SIG-M5 treated with dmso at 0.1 percent for 504 hours (cell line): ENCODE data around the gene ST3GAL4.
"Not testable (repeated sequence)": the region's sequence is repeated elsewhere in the genome, so short reads cannot be mapped to it uniquely, and the experiment has no call there.

ENCODE experiments used
- DNase-seq: peaks from one replicate; lab custom pipeline; 2025; ENCODE audit not compliant: unreplicated experiment; lab: John Stamatoyannopoulos, UW

ST3GAL4 gene

DNA sequence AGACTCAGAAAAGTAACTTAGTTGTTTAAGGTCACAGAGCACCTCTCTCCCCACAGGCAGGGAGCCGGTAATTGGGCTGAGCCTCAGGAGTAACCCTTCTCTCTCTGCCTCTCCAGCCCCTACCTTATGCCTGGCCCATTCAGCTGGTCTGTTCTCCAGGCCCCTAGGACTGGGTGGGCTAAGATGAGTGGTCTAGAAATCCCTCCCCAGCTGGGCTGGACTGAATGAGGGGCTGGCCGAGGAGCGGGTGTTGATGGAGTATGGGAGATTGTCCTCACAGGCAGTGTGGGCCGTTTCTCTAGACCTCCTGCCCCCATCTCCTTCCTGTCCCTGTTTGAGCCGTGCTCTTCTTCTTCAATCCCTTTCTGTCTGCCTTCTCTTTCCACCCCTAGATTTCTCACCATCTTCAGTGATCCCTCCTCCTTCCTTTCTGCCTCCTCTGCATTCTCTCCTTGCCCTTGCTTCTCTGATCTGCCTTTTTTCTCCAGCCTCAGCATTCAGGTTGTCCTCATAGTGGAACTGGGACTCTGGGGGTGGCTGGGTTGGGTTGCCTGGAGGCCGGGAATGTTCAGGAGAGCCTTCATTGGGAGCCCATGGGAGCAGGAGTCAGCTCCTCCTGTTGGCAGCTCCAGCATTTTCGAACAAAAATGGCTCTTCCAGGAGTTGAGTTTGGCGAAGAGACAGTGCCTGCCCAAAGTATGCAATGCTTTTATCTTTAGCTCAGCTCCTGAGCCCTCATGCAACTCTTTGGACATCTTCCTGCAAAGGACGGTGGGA lies 7.6 kb downstream of the ST3GAL4 start:
- no peak for DNase-seq

- no peak for DNase-seq
Observed at GRCh38 chr11:126363706-126364248, 8.3 kb downstream of the ST3GAL4 start.

DNA sequence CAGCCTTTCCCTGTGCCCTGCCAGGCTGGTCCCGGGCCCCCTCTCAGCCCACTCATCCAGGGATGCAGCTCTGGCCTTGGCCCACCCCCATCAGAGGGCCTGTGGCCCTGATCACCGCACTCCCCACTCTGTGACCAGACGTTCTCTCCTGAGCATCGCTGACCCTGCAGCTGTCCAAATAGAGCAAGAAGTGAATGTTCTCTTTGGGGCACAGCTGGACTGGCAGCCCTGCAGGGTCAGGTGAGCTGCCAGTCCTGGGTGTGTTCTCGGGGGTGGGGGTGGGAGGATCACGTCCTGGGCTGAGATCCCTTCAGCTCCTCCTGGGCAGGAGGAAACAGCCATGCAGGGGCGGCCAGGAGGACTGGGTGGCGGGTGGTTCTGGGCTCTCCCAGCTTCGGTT lies 9.2 kb downstream of the ST3GAL4 start:
- DNase-seq = not testable (repeated sequence)

- DNase-seq = not testable (repeated sequence)
Observed at GRCh38 chr11:126365508-126365907, 10.0 kb downstream of the ST3GAL4 start.

- no peak for DNase-seq
Observed at GRCh38 chr11:126366064-126366822, 10.8 kb downstream of the ST3GAL4 start.

DNA sequence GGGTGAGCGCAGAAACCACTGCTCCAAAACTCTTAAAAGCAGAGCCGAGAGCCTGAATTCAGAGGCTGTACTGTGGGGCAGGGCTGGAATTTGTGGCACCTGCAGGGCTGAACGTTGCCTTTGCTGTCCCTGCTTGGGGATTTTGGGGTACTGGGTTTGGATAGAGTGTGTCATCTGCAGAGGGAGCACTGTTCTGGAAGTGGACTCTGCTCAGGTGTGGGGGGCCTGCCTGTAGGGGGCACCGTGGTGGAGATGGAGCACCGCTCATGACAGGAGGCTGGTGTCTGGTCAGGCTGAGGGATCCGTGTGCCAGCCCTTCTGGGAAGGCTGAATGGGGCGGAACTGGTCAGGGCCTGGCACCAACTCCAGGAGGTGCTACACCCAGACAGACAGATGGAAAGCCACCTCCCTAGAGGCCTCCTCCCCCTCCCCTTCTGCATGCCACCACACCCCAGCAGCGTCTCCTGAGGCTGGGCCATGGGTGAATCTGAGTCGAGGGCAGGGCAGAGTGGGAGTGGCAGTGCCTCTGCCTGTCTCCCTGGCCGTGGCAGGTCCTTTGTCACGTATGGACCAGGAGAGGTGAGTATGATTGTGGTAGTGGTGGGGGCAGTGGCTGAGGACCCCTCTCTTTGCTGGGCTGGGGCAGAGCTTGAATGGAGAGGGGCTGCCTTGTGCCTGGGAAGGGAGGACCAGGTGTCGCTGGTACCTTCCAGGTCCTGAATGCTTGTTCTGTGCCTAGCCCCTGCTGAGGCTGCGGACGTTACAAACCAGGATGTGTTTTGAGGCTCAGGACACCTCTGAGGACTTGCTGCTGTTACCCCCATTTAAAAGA lies 11.6 kb downstream of the ST3GAL4 start:
- DNase-seq = not testable (repeated sequence)

GRCh38 chr11:126367806-126368205 lies 12.3 kb downstream of the ST3GAL4 start:
- not testable (repeated sequence) for DNase-seq

DNA sequence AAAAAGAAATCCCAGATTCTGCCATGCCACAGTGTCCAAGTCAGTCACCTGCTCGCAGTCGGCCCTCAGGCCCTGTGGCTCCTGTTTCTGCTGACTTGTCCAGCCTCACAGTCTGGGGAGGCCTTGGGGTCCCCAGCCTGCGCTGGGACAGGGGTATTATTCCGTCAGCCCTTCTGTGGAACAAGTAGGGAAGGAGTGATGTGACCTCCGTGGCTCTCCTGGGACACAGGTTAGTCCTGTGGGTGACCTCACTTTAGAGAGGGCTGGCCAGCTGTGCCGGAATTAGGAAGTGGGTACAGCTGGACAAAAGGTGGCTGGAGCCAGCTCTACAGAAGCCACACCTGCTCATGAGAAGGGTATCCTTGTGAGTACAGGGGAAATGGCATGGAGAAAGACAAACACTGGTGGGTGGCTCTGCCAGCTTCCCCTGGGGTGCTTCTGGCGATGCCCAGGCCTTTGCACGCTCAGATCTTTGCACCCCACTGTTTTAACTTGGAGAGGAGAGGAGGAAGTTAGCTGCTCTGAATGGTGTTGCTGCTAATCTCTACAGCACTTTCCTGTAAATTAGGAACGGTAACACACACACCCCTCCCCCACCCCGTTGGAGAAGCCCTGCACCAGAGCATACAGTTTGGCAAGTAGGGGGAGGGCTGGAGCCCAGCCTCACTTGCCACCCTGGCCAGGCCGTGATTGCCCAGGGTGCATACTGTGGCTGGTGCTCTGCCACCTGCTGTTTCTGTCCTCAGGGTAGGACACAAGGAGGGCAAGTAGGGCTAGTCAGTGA lies 13.0 kb downstream of the ST3GAL4 start:
- DNase-seq = not testable (repeated sequence)

DNA sequence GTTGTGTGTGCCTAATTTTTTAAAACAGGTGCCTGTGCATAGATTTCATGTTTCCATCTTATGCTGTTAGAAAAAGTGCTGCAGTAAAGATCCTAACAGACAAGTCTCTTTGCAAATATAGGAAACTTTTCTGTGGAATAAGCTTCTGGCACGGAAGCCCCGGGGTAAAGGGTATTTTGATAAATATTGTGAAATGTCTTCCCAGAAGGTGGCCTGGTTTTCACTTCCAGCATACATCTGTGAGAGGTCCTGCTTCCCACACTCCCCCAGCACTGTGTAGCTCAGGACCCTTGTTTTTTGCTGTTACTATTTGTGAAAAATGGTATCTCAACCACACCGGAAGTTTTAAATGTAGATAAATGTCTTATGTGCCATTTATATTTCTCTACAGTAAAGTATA lies 14.5 kb downstream of the ST3GAL4 start:
- no peak for DNase-seq

DNA sequence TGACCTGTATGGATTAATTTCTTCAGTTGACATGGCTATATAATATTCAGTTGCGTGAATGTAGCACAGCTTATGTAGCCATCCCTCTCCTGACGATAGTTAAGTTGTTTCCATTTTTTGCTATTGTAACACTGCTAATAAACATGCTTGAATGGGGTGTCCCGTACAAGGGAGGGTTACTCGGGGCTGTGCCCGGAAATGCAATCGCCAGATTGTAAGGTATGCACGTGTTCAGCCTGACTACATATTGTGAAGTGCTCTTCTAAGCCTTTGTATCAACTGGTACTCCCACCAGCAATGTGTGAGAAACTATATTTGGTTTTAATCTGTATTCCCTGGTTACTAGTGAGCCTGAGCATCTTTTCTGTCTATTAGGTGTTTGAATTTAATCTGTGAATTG lies 16.1 kb downstream of the ST3GAL4 start:
- no peak for DNase-seq

- not testable (repeated sequence) for DNase-seq
Observed at GRCh38 chr11:126373389-126374066, 18.0 kb downstream of the ST3GAL4 start.

GRCh38 chr11:126374562-126375300 lies 19.2 kb downstream of the ST3GAL4 start:
- DNase-seq = not testable (repeated sequence)

- DNase-seq = no peak
Observed at GRCh38 chr11:126375726-126376125, 20.2 kb downstream of the ST3GAL4 start.

GRCh38 chr11:126378763-126379162 lies 23.3 kb downstream of the ST3GAL4 start:
- no peak for DNase-seq

DNA sequence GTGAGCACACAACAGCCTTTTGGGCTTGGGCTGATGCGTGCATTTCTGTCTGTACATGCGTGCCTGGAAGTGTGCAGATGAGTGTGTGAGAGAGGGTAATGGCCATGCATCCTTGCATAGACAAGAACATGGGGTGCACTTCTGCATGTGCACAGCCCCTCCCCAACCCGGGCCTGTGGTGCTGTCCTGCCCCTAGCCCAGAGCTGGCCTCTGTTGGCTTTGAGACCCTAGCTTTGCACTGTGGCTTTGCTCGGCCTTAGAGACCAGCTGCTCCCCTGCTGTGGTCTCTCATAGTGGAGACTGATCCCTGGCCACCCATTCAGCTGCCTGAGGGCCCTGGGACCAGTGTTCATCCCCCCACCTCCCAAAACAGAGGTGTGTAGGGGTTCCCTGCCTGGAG lies 25.4 kb downstream of the ST3GAL4 start:
- no peak for DNase-seq

DNA sequence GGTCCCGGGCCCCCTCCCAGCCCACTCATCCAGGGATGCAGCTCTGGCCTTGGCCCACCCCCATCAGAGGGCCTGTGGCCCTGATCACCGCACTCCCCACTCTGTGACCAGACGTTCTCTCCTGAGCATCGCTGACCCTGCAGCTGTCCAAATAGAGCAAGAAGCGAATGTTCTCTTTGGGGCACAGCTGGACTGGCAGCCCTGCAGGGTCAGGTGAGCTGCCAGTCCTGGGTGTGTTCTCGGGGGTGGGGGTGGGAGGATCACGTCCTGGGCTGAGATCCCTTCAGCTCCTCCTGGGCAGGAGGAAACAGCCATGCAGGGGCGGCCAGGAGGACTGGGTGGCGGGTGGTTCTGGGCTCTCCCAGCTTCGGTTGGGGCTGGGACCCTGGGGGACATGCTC lies 26.5 kb downstream of the ST3GAL4 start:
- not testable (repeated sequence) for DNase-seq

DNA sequence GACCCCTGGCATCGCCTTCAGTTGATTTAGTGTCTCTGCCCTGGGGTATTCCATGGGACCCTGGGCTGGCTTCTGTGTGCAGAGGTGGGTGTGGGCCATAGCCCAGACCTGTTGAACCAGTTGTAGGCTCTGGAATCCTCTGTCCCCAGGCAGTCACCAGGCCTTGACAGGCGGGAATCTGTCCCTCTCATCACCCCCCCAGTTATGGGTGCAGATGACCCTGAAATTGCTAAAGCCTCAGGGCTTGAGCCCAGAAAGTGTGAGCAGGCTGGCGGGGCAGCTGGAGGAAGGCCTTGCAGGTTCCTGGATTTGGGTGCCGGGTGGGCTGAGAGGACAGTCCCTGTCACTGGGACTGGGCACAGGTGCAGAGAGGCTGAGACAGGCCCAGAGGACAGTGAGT lies 27.2 kb downstream of the ST3GAL4 start:
- not testable (repeated sequence) for DNase-seq

DNA sequence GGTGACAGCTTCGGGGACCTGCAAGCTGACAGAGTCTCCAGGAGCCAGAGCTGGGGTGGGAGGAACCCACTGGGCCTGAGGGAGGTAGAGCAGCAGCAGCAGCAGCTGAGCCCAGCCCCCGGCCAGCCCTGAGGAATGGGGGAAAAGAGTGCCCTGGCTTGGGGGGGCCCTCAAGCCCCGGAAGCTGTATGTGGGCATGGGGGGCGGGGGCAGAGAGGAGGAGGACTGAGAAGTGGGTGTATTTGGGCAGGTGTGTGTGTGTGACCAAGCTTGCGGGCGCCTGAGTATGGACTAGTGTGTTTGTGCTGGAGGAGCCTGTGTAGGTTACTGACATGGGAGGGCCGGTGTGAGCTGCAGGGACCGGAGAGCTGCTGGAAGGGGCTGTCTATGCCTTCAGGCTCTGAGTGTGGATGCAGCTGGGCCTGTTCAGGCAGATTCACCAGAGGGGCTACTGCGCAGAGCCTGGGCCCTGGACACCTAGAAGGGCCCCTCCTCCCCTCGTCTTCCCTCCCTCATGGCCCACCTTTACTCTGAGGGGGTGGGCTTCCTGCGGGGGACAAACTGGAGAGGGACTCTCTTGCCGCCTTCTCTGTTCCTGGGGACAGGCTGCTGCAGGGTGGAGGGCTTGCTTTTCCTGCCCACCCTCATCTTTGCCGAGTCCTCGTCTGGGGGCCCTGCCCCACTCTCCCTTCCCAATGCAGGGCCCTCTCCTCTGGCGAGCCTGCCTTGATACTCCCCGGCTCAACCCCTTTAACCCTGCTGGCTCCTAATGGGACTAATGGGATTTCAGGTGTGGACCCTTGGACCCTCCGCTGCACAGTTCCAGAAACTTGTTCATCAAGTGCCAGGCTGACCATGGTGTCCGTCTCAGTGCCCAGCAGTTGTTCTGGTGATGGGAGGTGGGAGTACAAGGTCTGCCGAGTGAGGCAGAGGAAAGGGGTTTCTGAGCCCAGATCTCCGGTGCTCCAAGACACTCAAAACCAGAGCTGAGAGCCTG lies 28.2 kb downstream of the ST3GAL4 start:
- no peak for DNase-seq
